ENCODE results near the gene TMEM151B.

- TF ChIP-seq EP300 (IDR thresholded peaks at IDR 0.05) (no peak), POLR2A (IDR thresholded peaks at IDR 0.05; ENCODE audit: low read depth) (no peak)
- TF ChIP-seq, protein P1, sequence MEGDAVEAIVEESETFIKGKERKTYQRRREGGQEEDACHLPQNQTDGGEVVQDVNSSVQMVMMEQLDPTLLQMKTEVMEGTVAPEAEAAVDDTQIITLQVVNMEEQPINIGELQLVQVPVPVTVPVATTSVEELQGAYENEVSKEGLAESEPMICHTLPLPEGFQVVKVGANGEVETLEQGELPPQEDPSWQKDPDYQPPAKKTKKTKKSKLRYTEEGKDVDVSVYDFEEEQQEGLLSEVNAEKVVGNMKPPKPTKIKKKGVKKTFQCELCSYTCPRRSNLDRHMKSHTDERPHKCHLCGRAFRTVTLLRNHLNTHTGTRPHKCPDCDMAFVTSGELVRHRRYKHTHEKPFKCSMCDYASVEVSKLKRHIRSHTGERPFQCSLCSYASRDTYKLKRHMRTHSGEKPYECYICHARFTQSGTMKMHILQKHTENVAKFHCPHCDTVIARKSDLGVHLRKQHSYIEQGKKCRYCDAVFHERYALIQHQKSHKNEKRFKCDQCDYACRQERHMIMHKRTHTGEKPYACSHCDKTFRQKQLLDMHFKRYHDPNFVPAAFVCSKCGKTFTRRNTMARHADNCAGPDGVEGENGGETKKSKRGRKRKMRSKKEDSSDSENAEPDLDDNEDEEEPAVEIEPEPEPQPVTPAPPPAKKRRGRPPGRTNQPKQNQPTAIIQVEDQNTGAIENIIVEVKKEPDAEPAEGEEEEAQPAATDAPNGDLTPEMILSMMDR (IDR thresholded peaks at IDR 0.05) = no peak
Observed at GRCh38 chr6:44235891-44236516, 34.2 kb upstream of the TMEM151B start.

Measured in esophagus muscularis mucosa (tissue), 4 donors.